HG03103 (cell line): ENCODE measurements around the gene SRPK2.
"Not testable (repeated sequence)": the region's sequence is repeated elsewhere in the genome, so short reads cannot be mapped to it uniquely, and the experiment has no call there.

Source experiments
- ATAC-seq: cut with Tn5 transposase; IDR thresholded peaks from one replicate; pipeline ENCODE4 v1.9.1; 2021; ENCODE audit warnings: low read depth; ENCODE audit not compliant: unreplicated experiment

SRPK2 gene

DNA sequence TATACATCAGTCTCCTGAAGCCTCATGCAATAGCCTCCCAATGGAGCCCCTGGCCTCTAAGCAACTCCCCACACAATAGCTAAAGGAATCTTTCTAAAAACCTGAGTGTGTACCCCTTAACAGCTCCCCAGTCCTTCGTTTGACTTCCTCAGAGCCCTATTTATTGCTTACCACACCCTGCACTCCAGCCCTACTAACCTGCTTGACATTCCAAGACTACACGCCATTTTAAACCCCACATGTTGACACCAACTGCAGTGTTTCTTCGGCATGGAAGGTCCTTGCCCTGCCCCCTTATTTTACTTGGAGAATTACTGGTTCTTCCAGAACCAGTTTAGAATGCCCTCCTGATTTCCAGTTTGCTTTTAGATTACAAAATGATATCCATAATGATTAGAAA, 10.8 kb downstream of the SRPK2 start:
- no peak for ATAC-seq

DNA sequence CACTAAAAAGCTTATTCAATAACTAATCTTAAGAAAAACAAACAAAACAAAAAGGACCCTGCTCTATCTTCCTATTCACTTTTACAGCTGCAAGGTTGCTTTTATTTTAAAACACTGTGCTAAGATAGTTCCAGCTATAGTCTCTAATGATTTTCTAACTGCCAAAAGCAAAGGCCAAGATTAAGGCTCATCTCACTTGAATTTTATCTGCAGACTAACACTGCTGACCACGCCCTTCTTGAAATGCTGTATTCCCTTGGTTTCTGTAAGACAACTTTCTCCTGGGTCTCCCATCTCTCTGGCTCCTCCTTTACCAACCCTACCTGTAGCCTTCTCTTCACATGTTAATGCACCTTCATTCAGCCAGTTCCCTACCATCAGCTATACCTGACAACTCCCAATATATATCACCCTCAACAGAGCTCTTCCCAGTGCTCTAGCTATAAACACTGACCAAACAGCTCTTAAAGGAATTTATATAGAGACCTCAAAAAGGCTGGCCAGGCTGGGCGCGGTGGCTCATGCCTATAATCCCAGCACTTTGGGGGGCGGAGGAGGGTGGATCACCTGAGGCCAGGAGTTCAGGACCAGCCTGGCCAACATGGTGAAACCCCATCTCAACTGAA, 11.7 kb downstream of the SRPK2 start:
- ATAC-seq, result no peak

DNA sequence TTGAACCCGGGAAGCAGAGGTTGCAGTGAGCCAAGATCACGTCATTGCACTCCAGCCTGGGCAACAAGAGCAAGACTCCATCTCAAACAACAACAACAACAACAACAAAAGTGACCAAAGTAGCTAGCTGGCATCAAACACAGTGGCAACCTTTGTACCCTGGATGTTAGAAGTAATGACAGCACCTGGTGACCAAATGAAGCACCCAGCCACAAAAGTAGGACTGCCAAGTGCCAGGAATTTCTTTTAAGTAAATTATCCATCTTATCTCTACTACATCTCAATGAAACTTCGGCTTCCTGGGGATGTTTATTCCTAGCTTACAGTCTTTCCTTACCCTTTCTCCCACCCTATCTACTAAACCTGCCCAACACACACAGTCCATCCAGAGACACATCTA, 18.8 kb downstream of the SRPK2 start:
- ATAC-seq, result no peak

DNA sequence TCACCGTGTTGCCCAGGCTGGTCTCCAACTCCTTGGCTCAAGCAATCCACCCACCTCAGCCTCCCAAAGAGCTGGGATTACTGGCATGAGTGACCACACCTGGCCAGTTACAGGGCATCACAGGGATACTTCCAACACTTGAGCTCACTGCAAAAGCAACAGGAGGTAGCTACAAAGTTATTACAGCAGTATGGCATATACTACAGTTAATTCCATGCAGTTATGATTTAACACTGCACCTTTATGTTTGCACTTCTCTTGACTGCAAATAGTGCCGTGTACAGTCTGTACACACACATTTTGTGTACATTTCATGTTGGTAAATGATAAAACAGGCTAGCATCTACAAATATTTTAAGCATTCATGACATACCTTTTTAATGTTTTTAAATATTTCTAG, 21.3 kb downstream of the SRPK2 start:
- ATAC-seq, result no peak

DNA sequence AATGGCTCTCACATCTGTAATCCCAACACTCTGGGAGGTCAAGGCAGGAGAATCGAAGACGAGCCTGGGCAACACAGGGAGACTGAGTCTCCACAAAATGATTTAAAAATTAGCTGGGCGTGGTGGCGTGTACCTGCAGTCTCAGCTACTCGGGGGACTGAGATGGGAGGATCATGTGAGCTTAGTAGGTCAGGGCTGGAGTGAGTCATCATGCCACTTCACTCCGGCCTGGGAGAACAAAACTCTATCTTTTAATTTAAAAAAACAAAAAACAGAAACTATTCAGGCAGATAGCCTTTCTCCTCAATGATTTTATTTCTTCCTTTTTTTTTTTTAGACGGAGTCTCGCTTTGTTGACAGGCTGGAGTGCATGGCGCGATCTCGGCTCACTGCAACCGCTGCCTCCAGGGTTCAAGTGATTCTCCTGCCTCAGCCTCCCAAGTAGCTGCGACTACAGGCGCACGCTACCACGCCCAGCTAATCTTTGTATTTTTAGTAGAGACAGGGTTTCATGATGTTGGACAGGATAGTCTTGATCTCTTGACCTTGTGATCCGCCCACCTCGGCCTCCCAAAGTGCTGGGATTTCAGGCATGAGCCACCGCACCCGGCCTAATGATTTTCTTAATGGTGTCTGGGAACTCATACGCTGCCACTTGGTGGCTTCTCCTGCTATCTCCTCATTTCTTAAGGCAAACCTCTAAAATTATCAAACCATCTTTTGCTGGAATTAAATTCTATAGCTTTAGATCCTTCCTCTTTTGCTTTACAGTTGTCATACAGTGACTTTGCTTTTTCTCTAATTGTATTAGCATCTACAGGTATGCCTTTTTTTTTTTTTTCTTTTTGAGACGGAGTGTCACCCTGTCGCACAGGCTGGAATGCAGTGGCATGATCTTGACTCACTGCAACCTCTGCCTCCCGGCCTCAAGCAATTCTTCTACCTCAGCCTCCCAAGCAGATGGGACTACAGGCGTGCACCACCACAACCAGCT, 22.9 kb downstream of the SRPK2 start:
- ATAC-seq, result no peak

DNA sequence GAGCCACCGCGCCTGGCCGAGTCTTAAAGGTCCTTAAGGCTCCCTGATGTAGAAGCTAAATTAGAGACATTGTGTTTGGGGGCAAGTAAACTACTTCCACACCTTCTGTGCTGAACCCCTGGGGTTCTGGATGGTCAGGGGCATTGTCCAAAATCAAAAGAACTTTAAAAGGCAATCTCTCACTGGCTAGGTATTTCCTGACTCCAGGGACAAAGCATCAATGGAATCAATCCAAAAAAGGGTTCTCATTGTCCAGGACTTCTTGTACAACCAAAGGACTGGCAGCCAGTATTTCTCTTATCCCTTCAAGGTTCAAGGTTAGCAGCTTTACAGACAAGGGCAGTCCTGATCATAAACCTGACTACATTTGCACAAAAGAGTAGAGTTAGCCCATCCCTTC, 24.0 kb downstream of the SRPK2 start:
- ATAC-seq, result no peak

DNA sequence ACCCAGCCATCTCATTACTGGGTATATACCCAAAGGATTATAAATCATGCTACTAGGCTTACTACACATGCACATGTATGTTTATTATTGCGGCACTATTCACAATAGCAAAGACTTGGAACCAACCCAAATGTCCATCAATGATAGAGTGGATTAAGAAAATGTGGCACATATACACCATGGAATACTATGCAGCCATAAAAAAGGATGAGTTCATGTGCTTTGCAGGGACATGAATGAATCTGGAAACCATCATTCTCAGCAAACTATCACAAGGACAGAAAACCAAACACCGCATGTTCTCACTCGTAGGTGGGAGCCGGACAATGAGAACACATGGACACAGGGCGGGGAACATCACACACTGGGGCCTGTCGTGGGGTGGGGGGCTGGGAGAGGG, 25.1 kb downstream of the SRPK2 start:
- not testable (repeated sequence) for ATAC-seq

DNA sequence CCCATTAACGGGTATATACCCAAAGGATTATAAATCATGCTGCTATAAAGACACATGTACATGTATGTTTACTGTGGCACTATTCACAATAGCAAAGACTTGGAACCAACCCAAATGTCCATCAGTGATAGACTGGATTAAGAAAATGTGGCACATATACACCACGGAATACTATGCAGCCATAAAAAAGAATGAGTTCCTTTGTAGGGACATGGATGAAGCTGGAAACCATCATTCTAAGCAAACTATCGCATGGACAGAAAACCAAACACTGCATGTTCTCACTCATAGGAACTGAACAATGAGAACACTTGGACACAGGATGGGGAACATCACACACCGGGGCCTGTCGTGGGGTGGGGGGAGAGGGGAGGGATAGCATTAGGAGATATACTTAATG, 26.0 kb downstream of the SRPK2 start:
- not testable (repeated sequence) for ATAC-seq

DNA sequence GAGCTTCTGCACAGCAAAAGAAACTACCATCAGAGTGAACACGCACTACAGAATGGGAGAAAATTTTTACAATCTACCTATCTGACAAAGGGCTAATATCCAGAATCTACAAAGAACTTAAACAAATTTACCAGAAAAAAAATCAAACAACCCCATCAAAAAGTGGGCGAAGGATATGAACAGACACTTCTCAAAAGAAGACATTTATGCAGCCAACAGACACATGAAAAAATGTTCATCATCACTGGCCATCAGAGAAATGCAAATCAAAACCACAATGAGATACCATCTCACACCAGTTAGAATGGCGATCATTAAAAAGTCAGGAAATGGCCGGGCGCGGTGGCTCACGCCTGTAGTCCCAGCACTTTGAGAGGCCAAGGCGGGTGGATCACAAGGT, 26.7 kb downstream of the SRPK2 start:
- ATAC-seq, result not testable (repeated sequence)

DNA sequence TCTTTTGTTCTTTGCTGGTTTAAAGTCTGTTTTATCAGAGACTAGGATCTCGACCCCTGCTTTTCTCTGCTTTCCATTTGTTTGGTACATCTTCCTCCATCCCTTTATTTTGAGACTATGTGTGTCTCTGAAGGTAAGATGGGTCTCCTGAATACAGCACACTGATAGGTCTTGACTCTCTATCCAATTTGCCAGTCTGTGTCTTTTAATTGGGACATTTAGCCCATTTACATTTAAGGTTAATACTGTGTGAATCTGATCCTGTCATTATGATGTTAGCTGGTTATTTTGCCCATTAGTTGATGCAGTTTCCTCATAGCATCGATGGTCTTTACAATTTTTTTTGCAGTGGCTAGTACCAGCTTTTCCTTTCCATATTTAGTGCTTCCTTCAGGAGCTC, 28.6 kb downstream of the SRPK2 start:
- ATAC-seq, result not testable (repeated sequence)

DNA sequence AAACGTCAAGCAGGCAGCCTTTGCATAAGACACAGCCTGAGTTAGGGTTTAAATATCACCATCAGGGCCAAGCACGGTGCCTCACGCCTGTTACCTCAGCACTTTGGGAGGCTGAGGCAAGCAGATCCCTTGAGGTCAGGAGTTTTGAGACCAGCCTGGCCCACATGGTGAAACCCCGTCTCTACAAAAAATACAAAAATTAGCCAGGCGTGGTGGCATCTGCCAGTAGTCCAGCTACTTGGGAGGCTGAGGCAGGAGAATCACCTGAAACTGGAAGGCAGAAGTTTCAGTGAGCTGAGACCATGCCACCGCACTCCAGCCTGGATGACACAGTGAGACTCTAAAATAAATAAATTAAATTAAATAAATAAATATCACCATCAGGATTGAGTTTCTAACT, 33.0 kb downstream of the SRPK2 start:
- no peak for ATAC-seq

DNA sequence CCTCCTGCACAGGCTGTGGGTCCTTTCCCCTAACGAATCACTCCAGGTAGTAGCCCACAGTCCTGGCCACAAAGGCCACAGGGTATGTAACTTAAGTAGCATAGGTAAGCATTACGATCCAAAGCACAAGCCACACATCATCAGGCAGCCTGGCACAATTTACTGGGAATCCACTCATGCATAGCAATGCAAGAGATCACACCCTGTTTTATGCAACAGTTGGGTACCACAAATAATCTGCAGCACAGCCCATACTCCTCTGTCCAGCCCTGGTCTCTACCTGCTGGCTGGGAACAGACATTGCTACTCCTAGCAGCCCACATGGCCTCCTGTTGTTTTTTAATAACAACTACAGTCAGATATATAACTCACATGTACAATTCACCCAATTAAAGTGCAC, 34.3 kb downstream of the SRPK2 start:
- no peak for ATAC-seq

DNA sequence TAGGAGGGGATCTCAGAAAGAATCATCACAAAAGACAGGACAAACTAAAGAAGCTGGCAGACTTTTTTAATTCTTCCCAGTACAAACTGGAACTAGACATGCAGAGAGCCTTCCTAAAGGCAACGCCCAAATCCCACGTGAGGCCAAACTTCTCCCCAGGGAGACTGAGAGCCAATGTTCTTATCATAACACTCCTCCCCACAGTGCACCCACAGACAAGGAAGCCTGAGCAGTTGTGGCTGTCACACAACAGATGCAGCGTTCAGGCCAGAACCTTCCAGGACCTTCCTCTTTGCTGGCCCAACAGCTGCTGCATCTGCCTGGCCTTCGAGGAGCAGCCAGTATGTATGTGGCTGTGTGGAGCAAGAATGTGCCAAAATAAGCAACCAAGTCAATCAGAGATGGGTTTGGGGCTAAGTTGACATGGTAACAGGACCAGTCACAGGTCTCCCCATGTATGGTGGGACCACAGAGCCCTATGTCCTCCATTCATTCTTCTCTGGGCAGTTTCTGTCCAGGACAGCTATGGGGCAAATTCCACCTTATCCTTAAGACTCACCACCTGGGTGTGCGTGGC, 34.9 kb downstream of the SRPK2 start:
- no peak for ATAC-seq

DNA sequence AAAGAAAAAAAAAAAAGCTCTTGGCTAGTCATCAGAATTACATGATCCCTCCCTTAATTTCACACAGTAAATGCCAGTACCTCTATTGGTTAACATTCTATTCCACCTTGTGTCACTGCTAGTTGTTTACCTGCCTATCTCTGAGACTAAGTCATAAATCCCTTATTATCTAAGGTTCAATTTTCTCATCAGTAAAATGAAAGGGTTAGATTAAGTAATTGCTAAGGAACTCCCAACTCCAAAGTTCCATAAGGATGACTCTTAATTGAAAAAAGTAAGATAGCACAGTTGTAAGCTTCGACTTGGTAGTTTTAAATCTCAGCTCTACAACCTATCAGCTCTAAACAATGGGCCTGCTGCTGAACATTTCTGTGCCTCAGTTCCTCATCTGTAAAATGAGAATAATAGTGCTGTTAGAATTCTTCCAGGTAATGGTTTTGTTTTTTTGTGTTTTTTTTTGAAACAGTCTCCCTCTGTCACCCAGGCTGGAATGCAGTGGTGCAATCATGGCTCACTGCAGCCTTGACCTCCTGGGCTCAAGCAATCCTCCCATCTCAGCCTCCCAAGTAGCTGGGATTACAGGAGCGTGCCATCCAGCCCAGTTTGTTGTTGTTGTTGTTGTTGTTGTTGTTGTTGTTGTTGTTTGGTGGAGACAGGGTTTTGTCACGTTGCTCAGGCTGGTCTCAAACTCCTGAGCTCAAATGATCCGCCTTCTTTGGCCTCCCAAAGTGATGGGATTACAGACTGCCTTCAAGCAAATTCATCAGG, 35.6 kb downstream of the SRPK2 start:
- ATAC-seq, result no peak

DNA sequence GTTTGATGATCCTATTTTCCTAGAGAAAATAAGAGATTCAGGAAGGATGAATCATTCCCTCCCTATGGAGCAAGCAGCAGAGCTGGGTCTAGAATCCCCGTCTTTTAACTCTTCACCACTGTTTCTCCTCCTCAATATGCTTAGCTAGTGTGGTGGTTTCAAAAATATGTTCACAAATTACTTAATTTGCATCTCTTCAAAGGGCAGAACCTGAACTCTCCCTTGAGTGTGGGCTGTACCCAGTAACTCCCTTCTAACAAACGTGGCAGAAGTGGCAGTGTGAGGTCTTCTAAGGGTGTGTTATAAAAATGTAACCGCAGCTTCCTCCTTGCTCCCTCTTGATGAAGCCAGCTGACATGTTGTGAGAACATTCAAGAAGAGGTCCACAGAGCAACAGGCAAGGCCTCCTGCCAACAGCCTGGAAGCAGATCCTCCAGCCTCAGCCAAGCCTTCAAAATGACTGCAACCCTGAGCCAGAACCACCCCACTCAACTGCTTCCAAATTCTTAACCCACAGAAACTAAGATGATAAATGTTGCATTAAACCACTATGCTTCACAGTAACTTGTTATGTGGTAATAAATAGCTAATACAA, 36.6 kb downstream of the SRPK2 start:
- ATAC-seq, result peak; percentile 88

DNA sequence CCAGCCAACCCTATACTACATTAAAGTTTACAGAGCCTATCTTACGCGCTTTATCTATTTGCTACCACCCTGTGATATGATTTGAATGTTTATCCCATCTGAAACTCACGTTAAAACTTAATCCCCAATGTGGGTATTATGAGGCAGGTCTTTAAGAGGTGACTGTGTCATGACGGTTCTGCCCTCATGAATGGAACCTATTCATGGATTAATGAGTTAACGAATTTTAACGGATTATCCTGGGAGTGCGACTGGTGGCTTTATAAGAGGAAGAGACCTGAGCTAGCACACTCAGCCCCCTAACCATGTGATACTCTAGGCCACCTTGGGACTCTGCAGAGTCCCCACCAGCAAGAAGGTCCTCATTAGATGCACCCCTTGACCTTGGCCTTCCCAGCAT, 37.8 kb downstream of the SRPK2 start:
- no peak for ATAC-seq

DNA sequence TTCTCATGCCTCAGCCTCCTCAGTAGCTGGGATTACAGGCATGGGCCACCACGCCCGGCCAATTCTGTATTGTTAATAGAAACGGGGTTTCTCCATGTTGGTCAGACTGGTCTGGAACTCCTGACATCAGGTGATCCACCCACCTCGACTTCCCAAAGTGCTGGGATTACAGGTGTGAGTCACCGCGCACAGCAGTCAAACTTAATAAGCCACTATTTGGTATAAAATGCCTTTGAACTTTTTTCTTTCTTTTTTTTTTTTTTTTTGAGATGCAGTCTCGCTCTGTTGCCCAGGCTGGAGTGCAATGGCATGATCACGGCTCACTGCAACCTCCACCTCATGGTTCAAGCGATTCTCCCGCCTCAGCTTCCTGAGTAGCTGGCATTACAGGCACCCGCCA, 40.5 kb downstream of the SRPK2 start:
- ATAC-seq, result not testable (repeated sequence)

DNA sequence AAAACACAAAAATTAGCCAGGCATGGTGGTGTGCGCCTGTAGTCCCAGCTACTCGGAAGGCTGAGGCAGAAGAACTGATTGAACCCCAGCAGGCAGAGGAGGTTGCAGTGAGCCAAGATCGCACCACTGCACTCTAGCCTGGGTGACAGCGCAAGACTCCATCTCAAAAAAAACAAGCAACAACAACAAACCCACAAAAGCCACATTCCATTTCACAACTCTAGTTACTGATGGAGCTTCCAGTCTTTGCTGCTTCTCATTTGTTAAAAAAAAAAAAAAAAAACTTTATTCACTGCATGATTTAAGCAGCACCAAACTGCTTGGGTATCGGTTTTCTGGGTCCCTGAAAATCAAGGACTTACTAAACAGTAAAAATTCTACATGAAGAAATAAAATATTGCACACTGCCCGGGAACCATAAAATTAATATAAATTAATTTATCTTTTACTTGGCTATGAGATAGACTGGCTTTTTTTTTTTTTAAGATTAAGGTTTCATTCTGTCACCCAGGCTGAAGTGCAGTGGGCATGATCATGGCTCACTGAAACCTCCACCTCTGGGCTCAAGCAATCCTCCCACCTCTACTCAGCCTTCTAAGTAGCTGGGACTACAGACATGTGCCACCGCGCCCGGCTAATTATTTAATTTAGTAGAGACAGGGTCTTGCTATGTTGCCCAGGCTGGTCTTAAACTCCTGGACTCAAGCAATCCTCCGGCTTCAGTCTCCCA, 42.0 kb downstream of the SRPK2 start:
- ATAC-seq, result no peak

DNA sequence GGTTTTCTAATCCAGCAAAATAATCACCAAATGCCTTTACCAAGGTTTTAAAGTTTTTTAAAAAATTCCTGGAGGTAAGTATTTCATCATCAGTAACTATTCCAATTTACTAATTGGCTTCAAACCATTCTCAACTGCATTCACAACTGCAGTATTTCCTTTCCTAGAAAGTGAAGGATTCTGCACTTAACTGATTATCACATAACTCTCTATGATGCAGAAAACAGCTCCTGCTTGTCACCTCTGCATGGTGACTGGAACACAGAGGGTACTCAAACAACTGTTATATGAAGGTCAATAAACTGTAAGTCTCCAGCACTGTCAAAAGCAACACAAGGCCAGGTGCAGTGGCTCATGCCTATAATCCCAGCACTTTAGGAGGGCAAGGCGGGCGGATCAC, 42.6 kb downstream of the SRPK2 start:
- ATAC-seq, result no peak

DNA sequence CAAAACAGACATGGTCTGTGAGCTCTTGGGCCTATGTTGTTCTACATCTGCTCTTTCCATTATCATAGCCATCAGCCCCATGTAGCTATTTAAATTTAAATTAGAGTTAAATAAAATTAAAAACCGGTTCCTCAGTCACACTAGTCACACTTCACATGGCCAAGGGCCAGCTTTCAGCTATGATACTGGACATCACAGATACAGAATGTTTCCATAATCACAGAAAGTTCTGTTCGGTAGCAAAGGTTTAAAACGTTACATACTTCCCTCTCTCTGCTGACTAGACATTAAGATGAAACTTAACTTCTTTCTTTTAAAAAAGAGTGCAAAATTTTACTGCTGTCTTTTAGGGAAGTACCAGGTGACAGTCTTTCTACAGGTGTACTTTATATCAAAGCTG, 43.0 kb downstream of the SRPK2 start:
- no peak for ATAC-seq
